GM12878 (cell line): ENCODE measurements around the gene LYVE1. TPM values are rescaled to one million over a fixed set of nuclear protein-coding genes. Genes with fewer than 3 reads are reported as not detected.

ENCODE experiments used
- EED ChIP-seq: sonication (generic); IDR thresholded peaks from 2 replicates; pipeline ENCODE4 v1.6.1; 2016; ENCODE audit warnings: antibody characterized with exemption, low read depth
- GATAD2B ChIP-seq: fragments of 450-650 bp; conservative IDR thresholded peaks from 2 replicates; pipeline ENCODE4 v1.6.1; 2017; ENCODE audit warnings: low read depth, mild to moderate bottlenecking, moderate library complexity
- IRF4 ChIP-seq: IDR thresholded peaks from 2 replicates; pipeline ENCODE4 v1.6.1; 2011; ENCODE audit warnings: low read depth, low read length
- KDM1A ChIP-seq: fragments of 200-600 bp; sonication (generic); IDR thresholded peaks from 2 replicates; pipeline ENCODE4 v1.6.1; 2016; ENCODE audit warnings: borderline replicate concordance
- MTA3 ChIP-seq: IDR thresholded peaks from 2 replicates; pipeline ENCODE4 v1.6.1; 2012; ENCODE audit warnings: low read length, inconsistent platforms, borderline replicate concordance
- NFIC ChIP-seq: IDR thresholded peaks from 2 replicates; pipeline ENCODE4 v1.6.1; 2012; ENCODE audit warnings: low read depth, mild to moderate bottlenecking, inconsistent platforms, low read length, moderate library complexity
- PML ChIP-seq: IDR thresholded peaks from 2 replicates; pipeline ENCODE4 v1.6.1; 2012; ENCODE audit warnings: low read length, inconsistent platforms
- RAD21 ChIP-seq: IDR thresholded peaks from 2 replicates; pipeline ENCODE4 v1.6.1; 2011; ENCODE audit warnings: mild to moderate bottlenecking, low read depth, low read length, moderate library complexity; ENCODE audit not compliant: insufficient read depth
- RCOR1 ChIP-seq: conservative IDR thresholded peaks from 2 replicates; pipeline ENCODE4 v1.6.1; 2012; ENCODE audit warnings: low read depth, low read length, improper control_type of control experiment
- SPI1 ChIP-seq: IDR thresholded peaks from 2 replicates; pipeline ENCODE4 v1.6.1; 2011; ENCODE audit warnings: low read depth, mild to moderate bottlenecking, low read length, moderate library complexity, borderline replicate concordance; ENCODE audit not compliant: insufficient read depth
- STAT1 ChIP-seq: fragments of 450-650 bp; conservative IDR thresholded peaks from 2 replicates; pipeline ENCODE4 v1.6.1; 2014; ENCODE audit warnings: antibody characterized with exemption, mild to moderate bottlenecking
- SUZ12 ChIP-seq: fragments of 200-600 bp; sonication (generic); IDR thresholded peaks from one replicate; pipeline ENCODE4 v1.6.1; 2018; ENCODE audit warnings: antibody characterized with exemption, mild to moderate bottlenecking; ENCODE audit not compliant: unreplicated experiment
- TBL1XR1 ChIP-seq: IDR thresholded peaks from 2 replicates; pipeline ENCODE4 v1.6.1; 2012; ENCODE audit warnings: low read depth, low read length, improper control_type of control experiment
- ZBED1 ChIP-seq: IDR thresholded peaks from 2 replicates; pipeline ENCODE4 v1.6.1; 2016; ENCODE audit warnings: borderline replicate concordance
- polyA plus RNA-seq, 11 experiments: library from polyadenylated mRNA; depleted of rRNA in 4 of 11; unstranded in 6 of 11; stranded (reverse) in 5 of 11; fragments of >200 nt; fragmentation: Nextera tagmentation in 4 of 11; fragmentation: Illumina TruSeq in 1 of 11; extraction: Ambion mirVana in 4 of 11; extraction: Trizol in 1 of 11; gene quantifications; 1 replicate in 1 of 11; 2 replicates in 10 of 11; pipeline versions ENCODE4 v1.2.1 to v1.2.3, GENCODE V29; 2011 to 2016; ENCODE audit warnings: inconsistent platforms in 2 of 11, missing spikeins in 2 of 11, low read depth in 1 of 11
- total RNA-seq, 4 experiments: library from RNA; depleted of rRNA in 3 of 4; stranded (reverse); fragments of >200 nt in 3 of 4; fragmentation: Illumina TruSeq in 1 of 4; extraction: Trizol in 1 of 4; gene quantifications; 2 replicates each; pipeline versions ENCODE4 v1.2.1 to v1.2.3, GENCODE V29; 2013 to 2021
- TF ChIP-seq, protein P1 (sequence below): fragments of 450-650 bp; IDR thresholded peaks from 2 replicates; pipeline ENCODE4 v1.6.1; 2017; ENCODE audit warnings: mild to moderate bottlenecking, low read depth, inconsistent platforms; ENCODE audit not compliant: poor library complexity, severe bottlenecking
- TF ChIP-seq, protein P2 (sequence below): fragments of 450-650 bp; IDR thresholded peaks from 2 replicates; pipeline ENCODE4 v1.6.1; 2018; ENCODE audit warnings: mild to moderate bottlenecking, low read depth, moderate library complexity; ENCODE audit not compliant: partially characterized antibody
- TF ChIP-seq, protein P3 (sequence below): fragments of 450-650 bp; IDR thresholded peaks from 2 replicates; pipeline ENCODE4 v1.6.1; 2017; ENCODE audit warnings: mild to moderate bottlenecking, moderate library complexity
- TF ChIP-seq, protein P4 (sequence below): fragments of 450-650 bp; IDR thresholded peaks from 2 replicates; pipeline ENCODE4 v1.6.1; 2016; ENCODE audit warnings: mild to moderate bottlenecking

Gene LYVE1
- total and polyA plus RNA-seq, 10 of the 15 experiments (the other 5 are each of a cell fraction or from before 2014, with no cell fraction given), result 0.15 TPM; not detected in 9

DNA sequence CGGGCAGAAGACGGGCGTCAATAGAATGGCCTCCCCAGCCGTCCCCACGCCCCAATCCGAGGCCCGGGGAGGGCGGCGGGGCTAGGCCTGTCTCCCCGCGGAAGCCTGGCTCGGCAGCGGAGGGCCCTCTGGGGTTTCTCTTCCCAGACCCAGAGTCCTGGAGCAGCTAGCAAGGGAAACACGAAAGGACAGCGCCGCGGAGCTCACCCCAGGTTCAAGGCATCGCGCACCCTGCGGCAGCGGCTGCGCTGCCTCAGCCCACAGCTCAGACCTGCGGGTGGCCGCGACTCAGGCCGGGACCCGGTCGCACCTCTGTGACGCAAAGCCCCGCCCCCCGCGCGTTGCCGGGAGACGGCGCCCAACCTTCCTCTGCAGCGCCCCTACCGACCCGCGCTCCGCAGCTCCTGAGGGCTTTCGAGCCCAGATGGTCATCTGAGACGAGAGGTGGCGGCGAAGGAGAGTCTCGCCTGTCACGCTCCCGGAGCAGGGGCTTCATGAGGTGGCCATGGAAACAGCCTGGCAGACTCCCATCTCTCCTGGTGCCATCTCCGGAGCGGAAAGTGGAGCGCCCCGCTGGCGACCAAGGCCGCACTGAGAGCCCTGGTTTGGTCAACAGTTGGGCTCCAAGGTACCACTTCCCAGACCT lies 27.4 kb downstream of the LYVE1 start, which contains the start of gene RNF141 (continued):
- TF ChIP-seq, protein P1, sequence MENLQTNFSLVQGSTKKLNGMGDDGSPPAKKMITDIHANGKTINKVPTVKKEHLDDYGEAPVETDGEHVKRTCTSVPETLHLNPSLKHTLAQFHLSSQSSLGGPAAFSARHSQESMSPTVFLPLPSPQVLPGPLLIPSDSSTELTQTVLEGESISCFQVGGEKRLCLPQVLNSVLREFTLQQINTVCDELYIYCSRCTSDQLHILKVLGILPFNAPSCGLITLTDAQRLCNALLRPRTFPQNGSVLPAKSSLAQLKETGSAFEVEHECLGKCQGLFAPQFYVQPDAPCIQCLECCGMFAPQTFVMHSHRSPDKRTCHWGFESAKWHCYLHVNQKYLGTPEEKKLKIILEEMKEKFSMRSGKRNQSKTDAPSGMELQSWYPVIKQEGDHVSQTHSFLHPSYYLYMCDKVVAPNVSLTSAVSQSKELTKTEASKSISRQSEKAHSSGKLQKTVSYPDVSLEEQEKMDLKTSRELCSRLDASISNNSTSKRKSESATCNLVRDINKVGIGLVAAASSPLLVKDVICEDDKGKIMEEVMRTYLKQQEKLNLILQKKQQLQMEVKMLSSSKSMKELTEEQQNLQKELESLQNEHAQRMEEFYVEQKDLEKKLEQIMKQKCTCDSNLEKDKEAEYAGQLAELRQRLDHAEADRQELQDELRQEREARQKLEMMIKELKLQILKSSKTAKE, result no peak
- TF ChIP-seq MTA3, result no peak
- TF ChIP-seq STAT1, result 0 out of 2 replicates have a peak, but pooled peaks have one; percentile 31
- TF ChIP-seq EED, result 0 out of 2 replicates have a peak, but pooled peaks have one; percentile 17
- TF ChIP-seq TBL1XR1, result peak; percentile 38; the same call in 1 of the 2 replicates
- TF ChIP-seq SPI1, result no peak
- TF ChIP-seq NFIC, result no peak
- TF ChIP-seq, protein P2, sequence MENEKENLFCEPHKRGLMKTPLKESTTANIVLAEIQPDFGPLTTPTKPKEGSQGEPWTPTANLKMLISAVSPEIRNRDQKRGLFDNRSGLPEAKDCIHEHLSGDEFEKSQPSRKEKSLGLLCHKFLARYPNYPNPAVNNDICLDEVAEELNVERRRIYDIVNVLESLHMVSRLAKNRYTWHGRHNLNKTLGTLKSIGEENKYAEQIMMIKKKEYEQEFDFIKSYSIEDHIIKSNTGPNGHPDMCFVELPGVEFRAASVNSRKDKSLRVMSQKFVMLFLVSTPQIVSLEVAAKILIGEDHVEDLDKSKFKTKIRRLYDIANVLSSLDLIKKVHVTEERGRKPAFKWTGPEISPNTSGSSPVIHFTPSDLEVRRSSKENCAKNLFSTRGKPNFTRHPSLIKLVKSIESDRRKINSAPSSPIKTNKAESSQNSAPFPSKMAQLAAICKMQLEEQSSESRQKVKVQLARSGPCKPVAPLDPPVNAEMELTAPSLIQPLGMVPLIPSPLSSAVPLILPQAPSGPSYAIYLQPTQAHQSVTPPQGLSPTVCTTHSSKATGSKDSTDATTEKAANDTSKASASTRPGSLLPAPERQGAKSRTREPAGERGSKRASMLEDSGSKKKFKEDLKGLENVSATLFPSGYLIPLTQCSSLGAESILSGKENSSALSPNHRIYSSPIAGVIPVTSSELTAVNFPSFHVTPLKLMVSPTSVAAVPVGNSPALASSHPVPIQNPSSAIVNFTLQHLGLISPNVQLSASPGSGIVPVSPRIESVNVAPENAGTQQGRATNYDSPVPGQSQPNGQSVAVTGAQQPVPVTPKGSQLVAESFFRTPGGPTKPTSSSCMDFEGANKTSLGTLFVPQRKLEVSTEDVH, result no peak
- TF ChIP-seq RAD21, result peak; percentile 47
- TF ChIP-seq PML, result 0 out of 2 replicates have a peak, but pooled peaks have one; percentile 49
- TF ChIP-seq, protein P3, sequence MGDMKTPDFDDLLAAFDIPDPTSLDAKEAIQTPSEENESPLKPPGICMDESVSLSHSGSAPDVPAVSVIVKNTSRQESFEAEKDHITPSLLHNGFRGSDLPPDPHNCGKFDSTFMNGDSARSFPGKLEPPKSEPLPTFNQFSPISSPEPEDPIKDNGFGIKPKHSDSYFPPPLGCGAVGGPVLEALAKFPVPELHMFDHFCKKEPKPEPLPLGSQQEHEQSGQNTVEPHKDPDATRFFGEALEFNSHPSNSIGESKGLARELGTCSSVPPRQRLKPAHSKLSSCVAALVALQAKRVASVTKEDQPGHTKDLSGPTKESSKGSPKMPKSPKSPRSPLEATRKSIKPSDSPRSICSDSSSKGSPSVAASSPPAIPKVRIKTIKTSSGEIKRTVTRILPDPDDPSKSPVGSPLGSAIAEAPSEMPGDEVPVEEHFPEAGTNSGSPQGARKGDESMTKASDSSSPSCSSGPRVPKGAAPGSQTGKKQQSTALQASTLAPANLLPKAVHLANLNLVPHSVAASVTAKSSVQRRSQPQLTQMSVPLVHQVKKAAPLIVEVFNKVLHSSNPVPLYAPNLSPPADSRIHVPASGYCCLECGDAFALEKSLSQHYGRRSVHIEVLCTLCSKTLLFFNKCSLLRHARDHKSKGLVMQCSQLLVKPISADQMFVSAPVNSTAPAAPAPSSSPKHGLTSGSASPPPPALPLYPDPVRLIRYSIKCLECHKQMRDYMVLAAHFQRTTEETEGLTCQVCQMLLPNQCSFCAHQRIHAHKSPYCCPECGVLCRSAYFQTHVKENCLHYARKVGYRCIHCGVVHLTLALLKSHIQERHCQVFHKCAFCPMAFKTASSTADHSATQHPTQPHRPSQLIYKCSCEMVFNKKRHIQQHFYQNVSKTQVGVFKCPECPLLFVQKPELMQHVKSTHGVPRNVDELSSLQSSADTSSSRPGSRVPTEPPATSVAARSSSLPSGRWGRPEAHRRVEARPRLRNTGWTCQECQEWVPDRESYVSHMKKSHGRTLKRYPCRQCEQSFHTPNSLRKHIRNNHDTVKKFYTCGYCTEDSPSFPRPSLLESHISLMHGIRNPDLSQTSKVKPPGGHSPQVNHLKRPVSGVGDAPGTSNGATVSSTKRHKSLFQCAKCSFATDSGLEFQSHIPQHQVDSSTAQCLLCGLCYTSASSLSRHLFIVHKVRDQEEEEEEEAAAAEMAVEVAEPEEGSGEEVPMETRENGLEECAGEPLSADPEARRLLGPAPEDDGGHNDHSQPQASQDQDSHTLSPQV, result no peak
- TF ChIP-seq, protein P4, sequence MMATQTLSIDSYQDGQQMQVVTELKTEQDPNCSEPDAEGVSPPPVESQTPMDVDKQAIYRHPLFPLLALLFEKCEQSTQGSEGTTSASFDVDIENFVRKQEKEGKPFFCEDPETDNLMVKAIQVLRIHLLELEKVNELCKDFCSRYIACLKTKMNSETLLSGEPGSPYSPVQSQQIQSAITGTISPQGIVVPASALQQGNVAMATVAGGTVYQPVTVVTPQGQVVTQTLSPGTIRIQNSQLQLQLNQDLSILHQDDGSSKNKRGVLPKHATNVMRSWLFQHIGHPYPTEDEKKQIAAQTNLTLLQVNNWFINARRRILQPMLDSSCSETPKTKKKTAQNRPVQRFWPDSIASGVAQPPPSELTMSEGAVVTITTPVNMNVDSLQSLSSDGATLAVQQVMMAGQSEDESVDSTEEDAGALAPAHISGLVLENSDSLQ, result no peak
- TF ChIP-seq KDM1A, result no peak
- no peak for TF ChIP-seq RCOR1
- TF ChIP-seq SUZ12, result no peak
- TF ChIP-seq IRF4, result no peak
- no peak for TF ChIP-seq ZBED1
- peak; percentile 80; the same call in 1 of the 2 replicates for TF ChIP-seq GATAD2B
